GM21576 (cell line): ENCODE data around the gene FBLIM1.

Experiments used
- ATAC-seq: cut with Tn5 transposase; IDR thresholded peaks from one replicate; pipeline ENCODE4 v1.9.1; 2021; ENCODE audit warnings: mild to moderate bottlenecking, moderate library complexity; ENCODE audit not compliant: unreplicated experiment

Gene FBLIM1

GRCh38 chr1:15758343-15758931 is at the start of gene FBLIM1:
FBLIM1 (plus strand) TSS chr1:15758795; CDS start chr1:15764984, 6,189 bp downstream.
- ATAC-seq = no peak

- no peak for ATAC-seq
Measured at GRCh38 chr1:15709226-15709625, 49.4 kb upstream of the FBLIM1 start.

- no peak for ATAC-seq
Measured at GRCh38 chr1:15712168-15712567, 46.4 kb upstream of the FBLIM1 start.

- ATAC-seq = no peak
Measured at GRCh38 chr1:15714406-15715136, 44.0 kb upstream of the FBLIM1 start.

GRCh38 chr1:15717418-15718125 is 41.0 kb upstream of the FBLIM1 start:
- no peak for ATAC-seq

- no peak for ATAC-seq
Measured at GRCh38 chr1:15718199-15718601, 40.4 kb upstream of the FBLIM1 start.

- no peak for ATAC-seq
Measured at GRCh38 chr1:15719381-15720120, 39.0 kb upstream of the FBLIM1 start.

GRCh38 chr1:15720861-15721260 is 37.7 kb upstream of the FBLIM1 start:
- no peak for ATAC-seq

GRCh38 chr1:15722411-15722810 is 36.2 kb upstream of the FBLIM1 start:
- no peak for ATAC-seq

- ATAC-seq = no peak
Measured at GRCh38 chr1:15722836-15723532, 35.6 kb upstream of the FBLIM1 start.

GRCh38 chr1:15723631-15724246 is 34.9 kb upstream of the FBLIM1 start:
- ATAC-seq = no peak

GRCh38 chr1:15724949-15725880 is 33.4 kb upstream of the FBLIM1 start:
- ATAC-seq = no peak

GRCh38 chr1:15726508-15726907 is 32.1 kb upstream of the FBLIM1 start:
- ATAC-seq = no peak

GRCh38 chr1:15727021-15727420 is 31.6 kb upstream of the FBLIM1 start:
- no peak for ATAC-seq

- ATAC-seq = no peak
Measured at GRCh38 chr1:15727424-15727823, 31.2 kb upstream of the FBLIM1 start.

GRCh38 chr1:15727866-15728534 is 30.6 kb upstream of the FBLIM1 start:
- ATAC-seq = no peak

GRCh38 chr1:15728937-15729657 is 29.5 kb upstream of the FBLIM1 start:
- ATAC-seq = no peak

GRCh38 chr1:15730423-15730822 is 28.2 kb upstream of the FBLIM1 start:
- no peak for ATAC-seq
